GM21786 (cell line): ENCODE data around the gene DPP9.

Experiments
- ATAC-seq: cut with Tn5 transposase; IDR thresholded peaks from one replicate; pipeline ENCODE4 v1.9.1; 2021; ENCODE audit not compliant: unreplicated experiment

DPP9 gene

GRCh38 chr19:4636151-4636717 is 87.4 kb downstream of the DPP9 start:
- ATAC-seq, result no peak

GRCh38 chr19:4635754-4636116 is 87.9 kb downstream of the DPP9 start:
- no peak for ATAC-seq

- no peak for ATAC-seq
Observed at GRCh38 chr19:4633140-4633967, 90.3 kb downstream of the DPP9 start.
